WTC11 (cell line): ENCODE results near the gene CCDC93. TPM values are rescaled to one million over a fixed set of nuclear protein-coding genes. Genes with fewer than 3 reads are reported as not detected.

Experiments used
- ATAC-seq: fragments of 200-7000 bp; cut with Tn5 transposase; 2 replicates; pipeline ENCODE4 v1.10.0; 2021; ENCODE audit warnings: mild to moderate bottlenecking, moderate library complexity
- CTCF ChIA-PET: fragments of 300-600 bp; sonication (Branson Sonifier 250); formaldehyde crosslinking; loops from one replicate; lab custom pipeline; 2021; ENCODE audit warnings: antibody characterized with exemption; lab: Charles Lee
- POLR2A ChIA-PET: fragments of 350-600 bp; sonication (Branson Sonifier 250); formaldehyde crosslinking; loops from one replicate; lab custom pipeline; 2021; ENCODE audit warnings: antibody characterized with exemption; lab: Charles Lee
- DNase-seq: peaks from one replicate; pipeline ENCODE4 v3.0.0; 2021; ENCODE audit warnings: low spot score
- H3K27ac Mint-ChIP-seq: 2 replicates; pipeline ENCODE4 v1.8.0; 2021; ENCODE audit warnings: mixed read lengths
- H3K27me3 Mint-ChIP-seq: 2 replicates; pipeline ENCODE4 v1.8.0; 2021; ENCODE audit warnings: low read depth, mild to moderate bottlenecking, moderate library complexity, mixed read lengths
- H3K36me3 Mint-ChIP-seq: 2 replicates; pipeline ENCODE4 v1.8.0; 2021; ENCODE audit warnings: mixed read lengths
- H3K4me1 Mint-ChIP-seq: 2 replicates; pipeline ENCODE4 v1.8.0; 2022; ENCODE audit warnings: mixed read lengths
- H3K4me3 Mint-ChIP-seq: 2 replicates; pipeline ENCODE4 v1.8.0; 2021; ENCODE audit warnings: mild to moderate bottlenecking, moderate library complexity, mixed read lengths
- H3K9me3 Mint-ChIP-seq: 2 replicates; pipeline ENCODE4 v1.8.0; 2021; ENCODE audit warnings: mixed read lengths
- AR ChIP-seq: fragments of 250-450 bp; sonication (Bioruptor Pico); IDR thresholded peaks from 2 replicates; pipeline ENCODE4 v1.9.0; 2021; ENCODE audit warnings: mild to moderate bottlenecking
- ARID4B ChIP-seq: sonication (generic); formaldehyde crosslinking; IDR thresholded peaks from 2 replicates; pipeline ENCODE4 v1.8.0; 2023; ENCODE audit warnings: missing genetic modification reagents, mild to moderate bottlenecking, borderline replicate concordance
- CTCF ChIP-seq: fragments of 200-600 bp; IDR thresholded peaks from 2 replicates; pipeline ENCODE4 v1.8.0; 2022; ENCODE audit warnings: antibody characterized with exemption
- HMGA2 ChIP-seq: fragments of 250-450 bp; sonication (Bioruptor Pico); IDR thresholded peaks from 2 replicates; pipeline ENCODE4 v1.4.0; 2021; ENCODE audit warnings: mild to moderate bottlenecking, moderate library complexity
- HMGXB4 ChIP-seq: sonication (generic); formaldehyde crosslinking; IDR thresholded peaks from 2 replicates; pipeline ENCODE4 v1.8.1; 2023; ENCODE audit warnings: mild to moderate bottlenecking, moderate library complexity, missing genetic modification reagents
- MAX ChIP-seq: sonication (generic); formaldehyde crosslinking; IDR thresholded peaks from 2 replicates; pipeline ENCODE4 v1.8.0; 2022; ENCODE audit warnings: mild to moderate bottlenecking, missing genetic modification reagents
- MYBL2 ChIP-seq: sonication (generic); formaldehyde crosslinking; IDR thresholded peaks from 2 replicates; pipeline ENCODE4 v1.8.1; 2023; ENCODE audit warnings: mild to moderate bottlenecking, moderate library complexity, missing genetic modification reagents
- NFYB ChIP-seq: sonication (generic); formaldehyde crosslinking; conservative IDR thresholded peaks from 2 replicates; pipeline ENCODE4 v1.8.0; 2022; ENCODE audit warnings: low read depth, missing genetic modification reagents
- OVOL2 ChIP-seq: fragments of 250-450 bp; sonication (Bioruptor Pico); IDR thresholded peaks from 2 replicates; pipeline ENCODE4 v1.9.0; 2021; ENCODE audit warnings: mild to moderate bottlenecking, borderline replicate concordance
- SMAD3 ChIP-seq: sonication (generic); formaldehyde crosslinking; IDR thresholded peaks from 2 replicates; pipeline ENCODE4 v1.8.0; 2022; ENCODE audit warnings: missing genetic modification reagents, mild to moderate bottlenecking, borderline replicate concordance
- SP1 ChIP-seq: sonication (generic); formaldehyde crosslinking; conservative IDR thresholded peaks from 2 replicates; pipeline ENCODE4 v1.8.1; 2022; ENCODE audit warnings: missing genetic modification reagents
- STAT6 ChIP-seq: sonication (generic); formaldehyde crosslinking; conservative IDR thresholded peaks from 2 replicates; pipeline ENCODE4 v1.8.1; 2023; ENCODE audit warnings: mild to moderate bottlenecking, low read depth, missing genetic modification reagents, moderate library complexity
- ZNF219 ChIP-seq: sonication (generic); formaldehyde crosslinking; IDR thresholded peaks from 2 replicates; pipeline ENCODE4 v1.8.0; 2023; ENCODE audit warnings: missing genetic modification reagents, mild to moderate bottlenecking, borderline replicate concordance
- ZNF232 ChIP-seq: sonication (generic); formaldehyde crosslinking; IDR thresholded peaks from 2 replicates; pipeline ENCODE4 v1.8.0; 2022; ENCODE audit warnings: mild to moderate bottlenecking, missing genetic modification reagents
- ZNF416 ChIP-seq: fragments of 250-450 bp; sonication (Bioruptor Pico); IDR thresholded peaks from 2 replicates; pipeline ENCODE4 v1.9.0; 2021; ENCODE audit warnings: mild to moderate bottlenecking, inconsistent platforms
- ZNF423 ChIP-seq: fragments of 250-450 bp; sonication (Bioruptor Pico); IDR thresholded peaks from 2 replicates; pipeline ENCODE4 v2.1.2; 2022; ENCODE audit warnings: mild to moderate bottlenecking, moderate library complexity
- total RNA-seq: library from RNA; stranded (reverse); gene quantifications from 3 replicates; pipeline ENCODE4 v1.2.3, GENCODE V29; 2021

CCDC93 gene
- total RNA-seq, 1 experiment from 2014 or later, result 16.9 TPM

- no peak for TF ChIP-seq CTCF
- no peak for TF ChIP-seq ZNF416 (CRISPR knock-in tag)
- TF ChIP-seq OVOL2 (CRISPR knock-in tag), result no peak
- no peak for TF ChIP-seq ARID4B (CRISPR knock-in tag)
- TF ChIP-seq AR (CRISPR knock-in tag), result no peak
- no peak for TF ChIP-seq HMGA2 (CRISPR knock-in tag)
- TF ChIP-seq, all 79 proteins: peak for 0
Measured at GRCh38 chr2:118014492-118014824, 588 bp upstream of the CCDC93 start (continued).

GRCh38 chr2:118013221-118013723 lies 598 bp downstream of the CCDC93 start:
- Mint-ChIP-seq H3K27ac (no peak overlapping the region), H3K9me3 (peaks cover 4% of the 10 kb centered on the region; the same call in 1 of the 2 replicates), H3K36me3 (peaks cover 3% of the 10 kb centered on the region; the same call in 1 of the 2 replicates), H3K27me3 (peaks cover 40% of the 10 kb centered on the region), H3K4me3 (peak overlapping the region; percentile 86), H3K4me1 (peaks cover 20% of the 10 kb centered on the region)
- POLR2A ChIA-PET, result interaction anchor here (1.4 kb wide), 1 partner anchor 10 kb away, joined by 3 read pairs; no protein-coding TSS in a partner anchor
- DNase-seq, result peak; percentile 47
- peak; percentile 11; the same call in 1 of the 2 replicates for TF ChIP-seq NFYB
- peak; percentile 51; the same call in 1 of the 2 replicates for TF ChIP-seq MAX (CRISPR knock-in tag)
- TF ChIP-seq STAT6 (CRISPR knock-in tag), result 0 out of 2 replicates have a peak, but pooled peaks have one; percentile 0
- peak; percentile 97 for TF ChIP-seq ZNF423 (CRISPR knock-in tag)
- TF ChIP-seq ZNF219 (CRISPR knock-in tag), result 0 out of 2 replicates have a peak, but pooled peaks have one; percentile 21
- no peak for TF ChIP-seq ZNF232
- TF ChIP-seq HMGXB4 (CRISPR knock-in tag), result peak; percentile 79; the same call in 1 of the 2 replicates
- no peak for TF ChIP-seq SMAD3 (CRISPR knock-in tag)
- TF ChIP-seq SP1 (CRISPR knock-in tag), result no peak
- 0 out of 2 replicates have a peak, but pooled peaks have one; percentile 20 for TF ChIP-seq MYBL2
- CTCF ChIA-PET, result interaction anchor here (1.0 to 1.4 kb wide), 3 partner anchors 11 to 33 kb away, joined by 3 to 31 read pairs (median 5); no protein-coding TSS in a partner anchor
- ATAC-seq, result peak; percentile 34
